Measurements from ENCODE around the gene GSG1L. TPM values are rescaled to one million over a fixed set of nuclear protein-coding genes. Genes with fewer than 3 reads are reported as not detected.

GSG1L gene
- total and polyA plus RNA-seq, 12 donors = 0.11 TPM; not detected in 11

- Histone ChIP-seq H3K36me3 (replicated peaks in 1 of 2) (peaks cover 0 to 8% of the 10 kb centered on the region in 2 donors), H3K27me3 (no peaks in the 10 kb centered on the region), H3K4me1 (replicated peaks in 1 of 2) (no peaks in the 10 kb centered on the region), H3K27ac (no peak overlapping the region), H3K9me3 (replicated peaks in 1 of 3) (no peaks in the 10 kb centered on the region), H3K4me3 (no peak overlapping the region)
- intact Hi-C loops (cut with DNase I) = no loop called here
- WGBS, 4 donors = 88 to 95% (median 91%) methylated on average over 8 of the region's 8 CpGs
- no peak for TF ChIP-seq POLR2A (IDR thresholded peaks at IDR 0.05)
- TF ChIP-seq CTCF (IDR thresholded peaks at IDR 0.05) = no peak
- no peak for DNase-seq
Measured at GRCh38 chr16:27764869-27765675, 298.4 kb downstream of the GSG1L start.

- 85 to 97% (median 90%) methylated on average over 3 of the region's 3 CpGs for WGBS, 4 donors
- TF ChIP-seq POLR2A (IDR thresholded peaks at IDR 0.05) = no peak
- no peak for TF ChIP-seq CTCF (IDR thresholded peaks at IDR 0.05)
- Histone ChIP-seq H3K4me3 (no peak overlapping the region), H3K36me3 (replicated peaks in 1 of 2) (peaks cover 0 to 7% of the 10 kb centered on the region in 2 donors), H3K9me3 (replicated peaks in 1 of 3) (no peaks in the 10 kb centered on the region), H3K27ac (no peak overlapping the region), H3K4me1 (replicated peaks in 1 of 2) (no peaks in the 10 kb centered on the region), H3K27me3 (no peaks in the 10 kb centered on the region)
- no peak for DNase-seq
- intact Hi-C loops (cut with DNase I) = no loop called here
Measured at GRCh38 chr16:27764427-27764826, 299.1 kb downstream of the GSG1L start.

GRCh38 chr16:27762441-27762840 is 301.1 kb downstream of the GSG1L start:
- H3K36me3 ChIP-seq (replicated peaks in 1 of 2) = peaks cover 0 to 7% of the 10 kb centered on the region in 2 donors
- H3K9me3 ChIP-seq (replicated peaks in 1 of 3) = no peaks in the 10 kb centered on the region
- no peaks in the 10 kb centered on the region for H3K27me3 ChIP-seq
- no peak for TF ChIP-seq CTCF (IDR thresholded peaks at IDR 0.05)
- TF ChIP-seq POLR2A (IDR thresholded peaks at IDR 0.05) = no peak
- H3K4me1 ChIP-seq (replicated peaks in 1 of 2) = no peaks in the 10 kb centered on the region
- intact Hi-C loops (cut with DNase I) = no loop called here
- H3K4me3 ChIP-seq = no peak overlapping the region
- 83 to 94% (median 87%) methylated on average over 2 to 3 of the region's 3 CpGs for WGBS, 4 donors
- H3K27ac ChIP-seq = no peak overlapping the region
- DNase-seq = no peak

GRCh38 chr16:27761816-27762215 is 301.7 kb downstream of the GSG1L start:
- 85 to 95% (median 92%) methylated on average over 3 to 7 of the region's 7 CpGs for WGBS, 4 donors
- Histone ChIP-seq H3K4me3 (no peak overlapping the region), H3K36me3 (replicated peaks in 1 of 2) (peaks cover 0 to 7% of the 10 kb centered on the region in 2 donors), H3K4me1 (replicated peaks in 1 of 2) (no peaks in the 10 kb centered on the region), H3K9me3 (replicated peaks in 1 of 3) (no peaks in the 10 kb centered on the region), H3K27me3 (no peaks in the 10 kb centered on the region), H3K27ac (no peak overlapping the region)
- intact Hi-C loops (cut with DNase I) = no loop called here
- no peak for TF ChIP-seq POLR2A (IDR thresholded peaks at IDR 0.05)
- no peak for TF ChIP-seq CTCF (IDR thresholded peaks at IDR 0.05)
- DNase-seq = no peak

All from adrenal gland (tissue), 12 donors.